Skeletal muscle satellite cell (primary cell): ENCODE measurements around the gene CORO7.

Source experiments
- H3K27me3 ChIP-seq: 2 replicates; pipeline ENCODE4 v1.7.0; 2013; ENCODE audit warnings: low read length; ENCODE audit not compliant: control insufficient read depth, insufficient read depth
- H3K36me3 ChIP-seq: 2 replicates; pipeline ENCODE4 v1.7.0; 2013; ENCODE audit warnings: mild to moderate bottlenecking, control low read depth, low read length; ENCODE audit not compliant: insufficient read depth
- H3K4me1 ChIP-seq: 2 replicates; pipeline ENCODE4 v1.7.0; 2013; ENCODE audit warnings: low read length; ENCODE audit not compliant: control insufficient read depth, insufficient read depth
- H3K4me2 ChIP-seq: 2 replicates; pipeline ENCODE4 v1.7.0; 2013; ENCODE audit warnings: mild to moderate bottlenecking, low read length
- H3K4me3 ChIP-seq: 2 replicates; pipeline ENCODE4 v1.7.0; 2013; ENCODE audit warnings: low read length
- H3K9ac ChIP-seq: 2 replicates; pipeline ENCODE4 v1.7.0; 2013; ENCODE audit warnings: mild to moderate bottlenecking, low read depth, low read length, moderate library complexity
- H3K9me3 ChIP-seq: replicated peaks from 2 replicates; pipeline ENCODE4 v1.7.0; 2013; ENCODE audit warnings: mild to moderate bottlenecking, control low read depth, low read length

The CORO7 gene

GRCh38 chr16:4361944-4362311 is 54.5 kb downstream of the CORO7 start:
- Histone ChIP-seq H3K9me3 (no peaks in the 10 kb centered on the region), H3K4me3 (no peak overlapping the region), H3K27me3 (no peaks in the 10 kb centered on the region), H3K4me1 (no peaks in the 10 kb centered on the region), H3K36me3 (peaks cover 8% of the 10 kb centered on the region), H3K9ac (no peak overlapping the region), H3K4me2 (no peak overlapping the region)

GRCh38 chr16:4361033-4361943 is 55.1 kb downstream of the CORO7 start:
- Histone ChIP-seq H3K9me3 (no peaks in the 10 kb centered on the region), H3K36me3 (peaks cover 8% of the 10 kb centered on the region), H3K27me3 (no peaks in the 10 kb centered on the region), H3K4me1 (no peaks in the 10 kb centered on the region), H3K4me2 (no peak overlapping the region), H3K9ac (no peak overlapping the region), H3K4me3 (no peak overlapping the region)

DNA sequence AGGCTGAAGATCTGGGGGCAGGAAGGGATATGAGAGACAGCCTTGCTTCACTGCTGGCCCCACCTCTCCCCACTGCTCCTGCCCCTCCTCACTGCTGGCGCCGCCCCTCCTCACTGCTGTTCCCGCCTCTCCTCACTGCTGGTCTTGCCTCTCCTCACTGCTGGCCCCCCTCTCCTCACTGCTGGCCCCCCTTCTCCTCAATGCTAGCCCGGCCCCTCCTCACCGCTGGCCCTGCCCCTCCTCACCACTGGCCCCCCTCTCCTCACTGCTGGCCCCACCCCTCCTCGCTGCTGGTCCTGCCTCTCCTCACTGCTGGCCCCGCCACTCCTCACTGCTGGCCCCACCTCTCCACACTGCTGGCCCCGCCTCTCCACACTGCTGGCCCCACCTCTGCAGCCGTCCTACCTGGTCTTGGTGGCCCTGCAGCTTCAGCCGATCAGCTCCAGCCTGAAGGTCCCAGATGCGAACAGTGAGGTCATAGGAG is 55.8 kb downstream of the CORO7 start:
- H3K27me3 ChIP-seq: no peaks in the 10 kb centered on the region
- H3K9me3 ChIP-seq: no peaks in the 10 kb centered on the region
- no peak overlapping the region for H3K4me2 ChIP-seq
- H3K4me1 ChIP-seq: no peaks in the 10 kb centered on the region
- H3K9ac ChIP-seq: no peak overlapping the region
- H3K36me3 ChIP-seq: peaks cover 8% of the 10 kb centered on the region
- no peak overlapping the region for H3K4me3 ChIP-seq

DNA sequence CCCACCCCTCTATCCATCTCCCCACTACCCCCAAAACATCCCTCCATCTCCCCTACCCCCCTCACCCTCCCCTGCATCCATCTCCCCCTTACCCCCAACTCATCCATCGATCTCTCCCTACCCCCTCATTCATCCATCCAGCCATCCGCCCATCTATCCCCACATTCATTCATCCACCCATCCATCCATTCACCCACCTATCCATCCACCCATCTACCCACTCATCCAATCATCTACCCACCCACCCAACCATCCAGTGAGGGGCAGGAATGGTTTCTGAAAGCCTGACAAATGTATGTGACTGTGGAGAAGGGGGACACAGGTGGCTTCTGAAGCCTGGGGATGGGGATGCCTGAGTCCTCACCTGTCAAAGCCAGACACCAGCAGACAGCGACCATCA is 56.5 kb downstream of the CORO7 start:
- no peaks in the 10 kb centered on the region for H3K27me3 ChIP-seq
- H3K9ac ChIP-seq: no peak overlapping the region
- no peak overlapping the region for H3K4me3 ChIP-seq
- H3K4me2 ChIP-seq: no peak overlapping the region
- H3K4me1 ChIP-seq: no peaks in the 10 kb centered on the region
- no peaks in the 10 kb centered on the region for H3K9me3 ChIP-seq
- H3K36me3 ChIP-seq: peaks cover 8% of the 10 kb centered on the region

- peaks cover 5% of the 10 kb centered on the region for H3K36me3 ChIP-seq
- no peak overlapping the region for H3K4me3 ChIP-seq
- no peaks in the 10 kb centered on the region for H3K27me3 ChIP-seq
- H3K4me2 ChIP-seq: no peak overlapping the region
- no peak overlapping the region for H3K9ac ChIP-seq
- no peaks in the 10 kb centered on the region for H3K9me3 ChIP-seq
- no peaks in the 10 kb centered on the region for H3K4me1 ChIP-seq
Measured at GRCh38 chr16:4358831-4359561, 57.4 kb downstream of the CORO7 start.

GRCh38 chr16:4358236-4358635 is 58.2 kb downstream of the CORO7 start:
- Histone ChIP-seq H3K4me1 (no peaks in the 10 kb centered on the region), H3K4me3 (no peak overlapping the region), H3K4me2 (no peak overlapping the region), H3K9me3 (no peaks in the 10 kb centered on the region), H3K27me3 (no peaks in the 10 kb centered on the region), H3K9ac (no peak overlapping the region), H3K36me3 (peaks cover 5% of the 10 kb centered on the region)

- Histone ChIP-seq H3K4me3 (no peak overlapping the region), H3K9me3 (no peaks in the 10 kb centered on the region), H3K4me1 (peaks cover 8% of the 10 kb centered on the region), H3K27me3 (no peaks in the 10 kb centered on the region), H3K36me3 (peaks cover 5% of the 10 kb centered on the region), H3K4me2 (no peak overlapping the region), H3K9ac (no peak overlapping the region)
Measured at GRCh38 chr16:4356820-4357219, 59.6 kb downstream of the CORO7 start.

DNA sequence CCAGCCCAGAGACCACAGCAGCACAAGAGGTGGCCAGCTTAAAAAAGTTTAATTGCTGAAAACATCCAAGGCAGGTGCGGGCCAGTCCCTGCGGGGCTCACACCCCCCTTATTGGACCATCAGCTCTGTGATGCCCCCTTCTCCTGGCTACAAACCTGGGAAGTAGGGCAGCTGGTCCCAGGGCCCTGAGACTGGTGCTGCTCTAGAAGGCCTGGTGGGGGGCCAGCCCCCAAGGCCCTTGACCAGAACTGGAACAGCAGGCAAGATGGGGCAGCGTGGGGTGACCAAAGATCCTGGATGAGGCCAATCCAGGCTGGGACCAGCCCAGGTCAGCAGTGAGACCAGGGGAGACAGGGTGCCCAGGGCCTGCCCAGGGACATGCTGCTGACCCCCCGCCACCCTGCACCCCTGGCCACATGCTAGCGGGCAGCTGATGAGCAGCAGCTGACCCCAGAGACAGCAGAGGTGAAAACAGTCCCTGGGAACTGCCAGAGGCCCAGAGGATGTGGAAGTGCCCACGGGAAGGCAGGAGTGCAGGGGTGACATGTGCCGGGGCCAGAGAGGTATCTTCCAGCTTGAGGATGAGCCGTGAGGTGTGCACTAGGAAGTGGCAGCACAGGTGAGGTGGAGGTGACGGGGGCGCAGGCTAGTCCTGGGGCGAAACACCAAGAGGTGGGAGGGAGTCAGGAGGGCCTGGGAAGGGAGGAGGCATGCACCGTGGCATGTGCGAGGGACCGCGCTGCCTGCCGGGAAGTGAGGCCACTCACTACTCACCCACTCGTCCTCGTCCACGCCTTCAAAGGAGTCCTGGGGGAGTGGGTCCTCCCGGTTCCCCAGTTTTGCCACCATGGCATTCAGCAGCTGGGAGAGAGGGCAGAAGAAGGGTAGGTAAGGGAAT is 61.6 kb downstream of the CORO7 start:
- peaks cover 5% of the 10 kb centered on the region for H3K36me3 ChIP-seq
- H3K27me3 ChIP-seq: no peaks in the 10 kb centered on the region
- H3K4me3 ChIP-seq: no peak overlapping the region
- H3K4me2 ChIP-seq: no peak overlapping the region
- no peak overlapping the region for H3K9ac ChIP-seq
- H3K4me1 ChIP-seq: peaks cover 16% of the 10 kb centered on the region
- H3K9me3 ChIP-seq: no peaks in the 10 kb centered on the region

- Histone ChIP-seq H3K27me3 (no peaks in the 10 kb centered on the region), H3K9ac (no peak overlapping the region), H3K4me1 (peaks cover 19% of the 10 kb centered on the region), H3K4me3 (no peak overlapping the region), H3K4me2 (no peak overlapping the region), H3K36me3 (peaks cover 2% of the 10 kb centered on the region), H3K9me3 (no peaks in the 10 kb centered on the region)
Measured at GRCh38 chr16:4353675-4354074, 62.7 kb downstream of the CORO7 start.

DNA sequence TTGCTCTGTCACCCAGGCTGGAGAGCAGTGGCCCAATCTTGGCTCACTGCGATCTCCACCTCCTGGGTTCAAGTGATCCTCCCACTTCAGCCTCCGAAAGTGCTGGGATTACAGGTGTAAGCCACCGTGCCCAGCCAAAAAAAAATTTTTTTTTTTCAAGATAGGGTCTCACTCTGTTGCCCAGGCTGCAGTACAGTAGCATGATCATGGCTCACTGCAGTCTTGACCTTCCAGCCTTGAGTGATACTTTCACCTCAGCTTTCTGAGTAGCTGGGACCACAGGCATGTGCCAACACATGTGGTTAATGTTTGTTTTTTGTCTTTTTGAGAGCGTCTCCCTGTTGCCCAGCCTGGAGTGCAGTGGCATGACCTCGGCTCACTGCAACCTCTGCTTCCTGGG is 63.6 kb downstream of the CORO7 start:
- H3K4me3 ChIP-seq: no peak overlapping the region
- no peak overlapping the region for H3K9ac ChIP-seq
- H3K9me3 ChIP-seq: no peaks in the 10 kb centered on the region
- H3K27me3 ChIP-seq: no peaks in the 10 kb centered on the region
- peaks cover under 1% of the 10 kb centered on the region for H3K36me3 ChIP-seq
- no peak overlapping the region for H3K4me2 ChIP-seq
- H3K4me1 ChIP-seq: peaks cover 25% of the 10 kb centered on the region

GRCh38 chr16:4351880-4352279 is 64.5 kb downstream of the CORO7 start:
- Histone ChIP-seq H3K36me3 (peaks cover 4% of the 10 kb centered on the region), H3K4me1 (peaks cover 28% of the 10 kb centered on the region), H3K4me3 (no peak overlapping the region), H3K27me3 (no peaks in the 10 kb centered on the region), H3K9ac (peak overlapping the region; percentile 52), H3K9me3 (no peaks in the 10 kb centered on the region), H3K4me2 (peak overlapping the region; percentile 82)
